HT1080 (cell line): ENCODE results near the gene RPL7A. TPM values are rescaled to one million over a fixed set of nuclear protein-coding genes. Genes with fewer than 3 reads are reported as not detected.

Experiments
- DNase-seq: peaks from one replicate; pipeline ENCODE4 v3.0.0-alpha.2; 2015; ENCODE audit warnings: low read depth
- total RNA-seq: library from RNA; depleted of rRNA; stranded (reverse); fragments of >200 nt; shearing (Covaris generic); gene quantifications from 2 replicates; pipeline ENCODE4 v1.2.3, GENCODE V29; 2014

Gene RPL7A
- total RNA-seq, 1 experiment from 2014 or later = 2,307 TPM

DNA sequence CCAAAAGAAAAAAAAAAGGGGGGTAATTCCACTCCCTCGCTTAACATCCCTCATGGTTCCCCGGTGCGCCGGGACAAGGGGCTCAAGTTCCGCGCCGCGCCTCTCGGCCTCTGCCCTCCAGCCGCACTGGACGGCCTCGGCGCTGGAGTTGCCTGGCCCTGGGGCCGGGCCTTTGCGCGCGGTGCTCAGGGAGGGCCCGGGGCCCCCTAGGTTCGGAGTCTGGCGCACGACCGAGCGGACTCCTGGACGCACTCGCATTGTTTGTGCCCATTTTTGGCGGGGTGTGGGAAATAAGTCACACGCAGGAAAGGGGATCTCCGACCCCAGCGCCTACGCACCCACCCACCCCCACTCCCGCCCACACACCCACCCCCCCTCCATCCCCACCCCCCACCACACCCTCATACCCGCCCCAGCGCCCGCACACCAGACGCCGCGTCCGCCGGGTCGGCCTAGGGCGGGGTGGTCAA, 468 bp upstream of the RPL7A start:
- DNase-seq = peak; percentile 46

DNA sequence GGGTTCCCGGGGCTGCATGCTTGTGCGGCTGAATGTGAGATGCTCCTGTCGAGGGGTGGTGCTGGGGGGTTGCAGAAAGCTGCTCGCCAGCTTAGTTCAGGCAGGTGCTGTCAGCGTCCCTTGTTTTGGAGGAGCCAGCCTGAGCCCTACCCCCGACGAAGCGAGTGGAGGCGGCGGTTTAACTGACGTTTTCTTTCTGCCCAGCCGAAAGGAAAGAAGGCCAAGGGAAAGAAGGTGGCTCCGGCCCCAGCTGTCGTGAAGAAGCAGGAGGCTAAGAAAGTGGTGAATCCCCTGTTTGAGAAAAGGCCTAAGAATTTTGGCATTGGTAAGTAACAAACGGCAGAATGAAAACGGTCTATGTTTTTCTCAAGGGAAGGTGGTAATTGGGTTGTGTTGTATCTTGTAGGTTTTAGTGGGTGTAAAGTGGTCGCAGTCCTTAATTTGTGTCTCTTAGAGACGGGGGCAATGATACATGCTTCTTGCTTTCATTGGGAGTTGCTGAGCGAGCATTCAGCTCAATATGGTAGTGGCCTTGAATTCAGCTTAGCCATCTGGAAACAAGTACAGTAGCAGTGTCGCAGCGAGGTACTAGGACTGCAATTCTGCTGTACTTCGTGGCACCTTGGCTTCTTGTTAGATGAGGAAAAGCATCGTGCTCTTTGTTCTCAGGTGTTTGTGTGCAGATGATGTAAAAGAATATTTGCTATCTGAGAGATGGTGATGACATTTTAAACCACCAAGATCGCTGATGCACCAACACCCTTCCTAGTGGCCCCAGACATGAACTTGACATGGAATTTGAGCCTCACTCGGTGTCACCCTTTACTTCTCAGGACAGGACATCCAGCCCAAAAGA, 928 bp downstream of the RPL7A start:
- DNase-seq = no peak

DNA sequence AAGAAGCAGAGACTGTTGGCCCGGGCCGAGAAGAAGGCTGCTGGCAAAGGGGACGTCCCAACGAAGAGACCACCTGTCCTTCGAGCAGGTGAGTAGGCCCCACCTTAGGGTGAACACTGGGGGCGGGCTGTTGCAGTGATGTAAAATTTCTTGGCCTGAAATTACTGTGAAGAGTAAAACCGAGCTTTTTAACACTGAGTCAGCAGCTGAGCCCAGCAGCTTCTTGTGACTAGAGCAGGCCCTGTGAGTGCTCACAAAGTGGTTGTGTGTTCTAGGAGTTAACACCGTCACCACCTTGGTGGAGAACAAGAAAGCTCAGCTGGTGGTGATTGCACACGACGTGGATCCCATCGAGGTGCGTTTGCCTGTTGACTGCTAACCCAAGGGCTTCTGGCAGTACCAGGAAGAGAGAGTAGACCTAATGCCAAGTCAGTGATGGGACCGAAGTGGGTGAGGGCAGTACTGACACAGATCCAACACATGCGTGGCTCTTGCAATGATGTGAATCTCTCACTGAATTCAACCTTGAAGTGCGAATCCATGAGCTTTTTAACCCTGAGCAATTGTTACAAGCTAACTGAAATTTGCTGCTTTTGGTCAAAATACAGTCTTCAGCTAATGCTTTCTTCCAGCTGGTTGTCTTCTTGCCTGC, 2.1 kb downstream of the RPL7A start:
- DNase-seq = no peak

DNA sequence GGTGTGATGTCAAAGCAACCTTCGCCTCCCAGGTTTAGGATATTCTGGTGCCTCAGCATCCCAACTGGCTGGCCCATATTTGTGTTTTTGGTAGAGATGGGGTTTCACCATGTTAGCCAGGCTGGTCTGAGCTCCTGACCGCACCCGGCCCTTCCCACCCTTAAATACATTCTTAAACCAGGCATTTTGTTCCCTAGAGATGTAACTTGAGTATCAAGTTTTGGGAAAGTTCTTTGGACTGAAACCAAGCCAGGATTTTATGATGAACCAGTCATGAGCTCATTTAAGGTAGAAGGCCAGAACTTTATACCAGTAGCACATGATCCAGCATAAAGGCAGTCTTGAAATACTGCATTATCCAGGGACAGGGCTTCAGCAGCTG, 3.5 kb downstream of the RPL7A start:
- no peak for DNase-seq

DNA sequence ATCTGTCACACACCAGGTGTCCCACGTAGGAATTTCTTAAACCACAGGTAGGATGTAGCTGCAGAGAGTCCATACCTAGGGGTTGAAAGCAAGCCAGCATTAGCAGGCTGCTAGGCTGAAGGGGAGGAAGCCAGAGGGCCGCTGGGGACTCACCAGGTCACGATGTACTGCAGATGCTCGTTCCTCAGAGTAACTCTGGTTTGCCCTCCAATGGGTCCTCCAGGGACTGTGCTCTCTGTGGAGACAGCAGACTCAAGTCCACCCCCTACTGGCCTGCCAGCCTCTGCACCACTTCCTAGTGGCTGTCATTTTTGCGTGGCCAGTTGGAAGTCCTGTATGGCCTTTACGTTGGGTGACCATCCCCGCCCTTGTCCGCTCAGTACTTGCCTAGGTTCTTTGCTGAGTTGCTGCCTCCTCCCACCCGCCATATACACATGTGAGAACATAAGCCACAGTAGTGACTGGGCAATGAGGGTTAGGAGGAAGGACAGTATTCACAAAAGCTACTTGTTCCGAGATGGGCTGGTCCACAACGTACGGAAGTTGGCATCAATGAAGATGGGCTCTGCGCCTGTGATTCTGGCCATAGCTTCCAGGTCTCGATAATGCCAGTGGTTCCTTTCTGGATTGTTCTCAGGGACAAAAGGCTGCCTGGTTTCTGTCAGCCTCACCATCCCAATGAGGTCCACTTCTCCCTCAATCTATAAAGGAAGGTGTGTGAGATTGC, 4.1 kb downstream of the RPL7A start:
- DNase-seq = peak; percentile 72

DNA sequence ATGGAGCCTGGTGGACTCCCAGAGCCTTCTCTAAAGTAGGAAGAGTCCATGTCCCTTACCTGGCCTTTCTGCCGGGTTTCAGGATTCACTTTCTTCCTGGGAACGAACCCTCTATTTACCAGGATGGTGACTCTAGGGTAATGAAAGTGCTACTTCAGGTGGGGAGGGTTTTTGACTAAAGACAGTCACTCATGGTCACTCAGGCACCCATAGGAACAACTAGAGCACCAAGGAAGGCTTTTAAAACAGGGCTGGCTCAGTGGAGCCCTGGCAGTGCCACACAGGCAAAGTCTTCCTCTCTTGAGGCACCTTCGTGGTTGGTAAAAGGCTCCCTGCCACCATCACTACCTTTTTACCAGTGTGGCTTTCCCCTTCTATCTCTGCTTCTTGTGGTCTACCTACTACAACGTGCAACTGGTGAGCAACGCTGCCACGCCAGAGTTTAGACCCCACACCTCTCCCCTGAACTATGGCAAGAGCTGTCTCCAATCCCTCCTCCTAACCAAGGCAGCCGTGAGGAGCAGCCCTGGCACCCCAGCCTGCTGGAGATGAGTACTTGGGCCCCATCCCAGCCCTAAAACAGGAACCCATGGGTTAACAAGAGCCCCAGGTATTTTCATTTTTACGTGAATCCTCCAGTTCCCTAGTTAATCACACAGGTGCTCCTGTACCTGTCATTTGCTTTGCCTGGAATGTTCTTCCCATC, 4.8 kb downstream of the RPL7A start:
- no peak for DNase-seq

DNA sequence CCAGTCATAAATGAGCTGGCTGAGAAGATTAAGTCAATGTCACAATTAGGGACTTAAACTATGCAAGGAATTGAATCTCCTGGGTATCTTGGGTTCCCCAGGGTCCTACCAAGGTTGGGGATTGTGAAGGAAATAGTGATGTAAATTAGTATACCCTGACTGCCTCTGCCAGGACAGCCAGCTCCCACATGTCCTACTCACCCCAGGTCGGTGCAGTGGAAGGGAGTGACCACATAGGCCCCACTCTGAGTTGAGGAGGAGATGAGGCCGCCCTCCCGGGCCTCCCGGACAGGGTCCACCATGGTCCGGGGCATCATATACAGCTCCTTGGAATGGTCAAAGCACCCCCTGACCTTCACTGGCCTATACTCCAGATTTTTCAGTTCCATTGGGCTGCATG, 5.5 kb downstream of the RPL7A start:
- DNase-seq = no peak

DNA sequence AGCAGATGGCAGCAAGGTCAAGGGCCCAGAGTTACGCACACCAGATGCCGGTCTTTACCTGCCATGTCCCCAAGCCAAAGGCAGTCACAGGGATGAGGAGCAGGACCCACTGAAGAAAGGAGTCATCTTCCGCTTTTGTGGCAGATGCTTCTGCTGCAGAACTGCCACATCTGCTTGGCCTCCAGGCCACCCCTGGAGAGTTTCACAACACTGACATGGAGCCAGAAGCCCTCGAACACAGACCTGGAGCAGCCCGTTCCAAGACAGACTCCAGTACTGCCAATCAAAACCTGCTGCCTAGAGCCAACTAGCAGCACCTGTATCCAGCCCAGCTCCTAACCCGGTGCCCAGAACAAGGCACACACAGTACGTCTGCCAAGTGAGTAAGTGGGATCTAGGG, 6.7 kb downstream of the RPL7A start:
- no peak for DNase-seq

DNA sequence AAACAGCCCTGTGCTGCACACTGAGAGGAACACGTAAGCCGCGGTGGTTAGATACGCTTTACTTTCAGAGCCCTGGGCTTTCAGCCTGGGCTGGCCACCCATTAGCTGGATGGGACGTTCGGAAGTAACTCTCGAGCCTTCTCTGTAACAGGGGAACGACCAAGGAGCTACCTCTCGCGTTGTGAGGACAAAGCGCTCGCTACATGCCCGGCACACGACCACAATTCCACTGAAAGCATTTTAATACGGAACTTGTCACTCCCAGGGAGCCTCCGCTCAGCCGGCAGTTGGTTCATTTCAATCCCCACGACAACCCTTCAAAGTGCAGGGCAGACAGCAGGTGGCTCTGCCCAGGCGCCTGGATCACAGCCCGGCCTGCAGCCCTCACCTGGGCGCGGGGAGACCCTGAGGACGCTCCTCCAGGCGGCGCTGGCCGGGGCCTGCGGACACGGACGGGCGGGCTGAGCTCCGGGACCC, 7.9 kb downstream of the RPL7A start:
- DNase-seq = no peak

DNA sequence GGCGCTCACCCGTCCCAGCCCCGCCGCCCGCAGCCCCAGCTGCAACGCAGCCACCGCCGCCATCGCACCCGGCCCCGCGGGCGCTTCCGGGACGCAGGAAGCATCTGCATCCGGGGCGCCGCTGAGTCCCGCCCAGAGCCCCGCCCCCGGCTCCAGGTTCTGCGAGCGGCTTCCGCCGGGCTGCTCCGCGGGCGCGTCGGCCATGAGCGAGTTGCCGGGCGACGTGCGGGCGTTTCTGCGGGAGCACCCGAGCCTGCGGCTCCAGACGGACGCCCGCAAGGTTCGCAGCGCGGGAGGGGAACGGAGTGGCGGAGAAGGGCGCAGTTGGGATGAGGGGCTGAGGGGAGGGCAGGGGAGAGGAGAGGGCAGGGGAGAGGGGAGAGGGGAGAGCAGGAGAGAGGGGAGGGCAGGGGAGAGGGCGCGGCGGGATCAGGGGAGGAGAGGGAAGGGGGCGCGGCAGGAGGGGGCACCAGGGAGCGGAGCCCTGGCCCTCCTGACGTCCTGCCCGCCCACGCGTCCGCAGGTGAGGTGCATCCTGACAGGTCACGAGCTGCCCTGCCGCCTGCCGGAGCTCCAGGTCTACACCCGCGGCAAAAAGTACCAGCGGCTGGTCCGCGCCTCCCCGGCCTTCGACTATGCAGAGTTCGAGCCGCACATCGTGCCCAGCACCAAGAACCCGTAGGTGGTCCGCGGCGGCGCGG, 8.5 kb downstream of the RPL7A start, which contains the start of the genes SURF1 and SURF2:
SURF1 (minus strand) TSS at position 97 of the 701 bp plus-strand sequence; CDS start at position 63, 34 bp downstream.
SURF2 (plus strand) TSS at position 160 of the 701 bp plus-strand sequence; CDS start at position 203, 43 bp downstream.
- peak; percentile 65 for DNase-seq

DNA sequence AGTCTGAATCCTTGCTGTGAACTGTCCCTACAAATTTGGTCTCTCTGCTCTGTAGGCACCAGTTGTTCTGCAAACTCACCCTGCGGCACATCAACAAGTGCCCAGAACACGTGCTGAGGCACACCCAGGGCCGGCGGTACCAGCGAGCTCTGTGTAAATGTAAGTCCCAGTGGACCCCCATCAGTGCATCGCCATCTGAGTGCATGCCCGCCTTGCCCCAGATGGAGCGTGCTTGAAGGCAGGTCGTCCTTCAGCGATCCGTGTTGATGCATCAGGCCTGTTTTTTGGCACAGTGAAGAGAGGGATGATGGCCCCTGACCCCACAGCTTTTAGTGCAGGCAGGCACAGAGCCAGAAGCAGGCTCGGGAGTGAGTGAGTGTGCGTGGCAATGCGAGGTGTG, 9.6 kb downstream of the RPL7A start:
- DNase-seq = no peak

DNA sequence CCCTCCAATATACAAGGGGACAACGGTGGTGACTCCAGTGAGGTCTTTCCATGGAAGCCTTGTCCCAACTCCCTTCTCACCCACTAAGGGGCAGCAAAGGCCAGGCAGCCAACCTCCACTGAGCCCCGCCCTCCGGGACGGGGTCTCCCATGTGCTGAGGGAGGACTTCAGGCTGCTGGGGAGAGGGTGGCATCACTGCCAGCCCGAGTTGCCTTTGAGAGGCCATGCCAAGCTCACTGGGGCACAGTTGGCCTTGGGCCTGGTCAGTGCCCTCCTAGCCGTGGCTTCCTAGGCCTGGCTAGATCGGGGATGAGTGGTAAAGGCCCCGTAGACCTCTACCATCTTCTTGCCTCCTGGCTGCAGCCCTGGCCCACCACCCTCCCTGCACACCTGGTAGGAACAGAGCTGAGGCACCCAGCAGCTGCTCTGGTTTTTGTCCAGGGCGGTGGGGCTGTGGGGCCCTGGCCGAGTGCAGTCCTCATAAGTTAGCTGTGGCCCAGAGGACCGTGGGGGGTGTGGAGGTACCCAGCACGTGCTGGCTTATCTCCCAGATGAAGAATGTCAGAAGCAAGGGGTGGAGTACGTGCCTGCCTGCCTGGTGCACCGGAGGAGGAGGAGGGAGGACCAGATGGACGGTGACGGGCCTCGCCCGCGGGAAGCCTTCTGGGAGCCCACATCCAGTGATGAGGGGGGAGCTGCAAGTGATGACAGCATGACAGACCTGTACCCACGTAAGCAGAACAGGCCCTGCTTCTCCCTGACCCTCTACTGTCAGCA, 11.6 kb downstream of the RPL7A start:
- no peak for DNase-seq

DNA sequence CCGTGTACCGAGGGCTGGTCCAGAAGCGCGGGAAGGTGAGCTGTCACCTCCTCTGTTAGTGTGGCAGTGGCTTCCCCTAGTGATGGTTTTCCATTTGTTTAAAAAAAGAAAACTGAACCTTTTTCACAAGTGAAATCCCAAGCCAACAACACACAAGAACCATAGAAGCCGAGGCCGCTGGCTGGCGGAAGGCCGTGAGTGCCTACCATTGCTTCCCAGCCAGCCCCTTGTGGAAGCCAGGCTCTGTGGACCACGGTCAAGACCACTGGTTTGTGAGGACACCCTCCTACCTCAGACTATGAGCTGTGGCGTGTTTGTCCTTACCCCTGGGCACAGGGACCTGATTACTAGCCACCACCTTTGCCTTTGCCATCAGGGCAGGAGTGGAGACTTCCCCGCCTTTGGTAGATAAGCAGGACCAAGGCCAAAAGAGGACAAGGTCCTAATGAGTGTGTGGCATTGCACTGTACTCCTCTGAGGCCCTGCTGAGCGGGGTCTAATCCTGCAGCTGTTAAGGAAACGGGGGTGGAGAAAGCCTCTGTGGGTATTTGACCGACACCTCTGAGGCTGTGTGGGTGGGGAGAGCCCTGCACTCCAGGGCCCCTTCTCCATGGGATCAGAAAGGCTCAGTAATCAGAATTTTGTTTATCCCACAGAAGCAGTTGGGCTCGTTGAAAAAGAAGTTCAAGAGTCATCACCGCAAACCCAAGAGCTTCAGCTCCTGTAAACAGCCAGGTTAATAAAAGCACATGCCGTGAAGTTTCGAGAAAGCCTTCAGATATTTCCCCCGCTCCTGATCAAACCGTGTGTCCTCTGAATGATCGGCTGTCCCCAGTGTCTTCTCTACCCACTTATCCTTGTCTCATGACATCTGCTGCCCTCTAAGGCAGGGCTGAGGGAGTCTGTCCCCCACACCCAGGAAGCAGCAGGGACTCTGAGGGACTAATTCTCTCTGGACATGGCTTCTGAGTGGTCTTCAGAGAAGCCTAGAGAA, 12.7 kb downstream of the RPL7A start:
- no peak for DNase-seq

DNA sequence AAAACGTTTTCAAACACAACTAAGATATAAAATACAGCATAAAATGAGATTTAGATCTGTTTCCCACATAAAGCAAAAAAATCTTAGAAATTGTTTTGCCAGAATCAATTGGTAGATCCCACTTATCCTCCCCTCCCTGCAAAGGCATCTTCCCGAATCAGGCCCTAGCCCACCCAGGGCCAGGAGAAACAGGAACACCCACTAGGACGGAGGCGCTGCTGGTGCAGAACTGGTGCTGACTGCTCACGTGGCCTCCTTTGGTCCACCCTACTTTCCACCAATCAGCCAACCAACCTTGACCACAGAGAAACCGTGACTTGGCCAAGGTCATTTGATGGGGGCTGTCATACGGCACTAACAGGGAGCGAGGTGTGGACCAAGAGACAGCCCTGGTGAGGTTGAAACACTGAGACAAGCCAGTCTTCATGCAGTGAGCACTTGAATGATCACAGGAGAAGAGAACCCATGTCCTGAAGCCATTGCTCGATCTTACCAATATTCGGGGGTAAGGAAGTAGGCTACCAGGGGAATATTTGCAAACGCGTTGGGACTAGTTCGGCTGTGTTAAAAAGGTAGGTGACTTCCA, 13.6 kb downstream of the RPL7A start:
- no peak for DNase-seq

DNA sequence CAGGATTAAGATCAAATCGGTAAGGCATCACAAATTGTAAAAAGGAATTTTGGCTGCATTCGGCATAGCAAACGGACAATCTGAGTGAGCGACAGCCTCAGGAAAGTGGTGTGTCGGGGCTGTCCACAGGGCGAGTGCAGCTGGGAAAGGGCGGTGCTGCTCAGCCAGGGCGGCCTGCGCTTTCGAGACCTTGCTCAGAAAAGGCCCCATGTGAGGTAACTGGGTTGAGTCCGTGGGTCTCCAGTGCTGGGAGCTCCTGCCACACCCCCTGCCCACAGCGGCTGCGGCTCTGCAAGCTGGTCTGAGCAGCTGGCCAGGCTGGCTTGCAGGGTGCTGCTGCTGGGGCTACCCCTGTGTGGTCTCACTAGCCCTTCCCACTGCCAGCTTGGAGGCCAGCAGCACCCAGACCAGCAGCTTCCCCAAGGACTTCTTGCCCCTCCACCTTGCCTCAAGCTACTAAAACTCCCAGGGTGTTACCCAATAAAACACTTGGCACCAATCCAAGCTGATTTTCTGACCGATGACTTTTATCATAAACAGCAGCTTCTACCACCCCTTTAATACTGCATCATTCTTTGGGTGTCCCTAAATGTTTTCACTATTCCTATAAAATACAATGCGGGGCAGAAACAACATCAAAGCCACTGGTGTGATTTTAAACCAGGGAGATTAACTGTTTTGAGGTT, 14.5 kb downstream of the RPL7A start:
- no peak for DNase-seq

DNA sequence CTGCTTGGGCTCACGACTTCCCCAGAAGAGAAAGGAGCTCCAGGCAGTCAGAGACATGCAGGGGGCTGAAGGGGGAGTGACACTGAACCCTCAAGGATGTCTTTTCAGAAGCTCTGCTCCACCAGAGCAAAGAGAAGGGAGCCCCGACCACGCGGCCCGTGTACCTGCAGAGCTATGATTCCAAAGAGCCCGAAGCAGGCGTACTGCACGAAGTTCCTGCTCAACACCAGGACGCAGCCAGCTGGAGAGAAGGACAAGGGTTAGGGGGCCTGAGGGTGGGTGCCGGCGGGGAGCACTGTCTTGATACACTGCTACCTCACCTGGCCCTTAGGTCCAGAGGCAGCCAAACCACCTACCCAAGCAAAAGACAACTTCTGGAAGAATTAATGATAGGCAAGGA, 18.4 kb downstream of the RPL7A start:
- no peak for DNase-seq

DNA sequence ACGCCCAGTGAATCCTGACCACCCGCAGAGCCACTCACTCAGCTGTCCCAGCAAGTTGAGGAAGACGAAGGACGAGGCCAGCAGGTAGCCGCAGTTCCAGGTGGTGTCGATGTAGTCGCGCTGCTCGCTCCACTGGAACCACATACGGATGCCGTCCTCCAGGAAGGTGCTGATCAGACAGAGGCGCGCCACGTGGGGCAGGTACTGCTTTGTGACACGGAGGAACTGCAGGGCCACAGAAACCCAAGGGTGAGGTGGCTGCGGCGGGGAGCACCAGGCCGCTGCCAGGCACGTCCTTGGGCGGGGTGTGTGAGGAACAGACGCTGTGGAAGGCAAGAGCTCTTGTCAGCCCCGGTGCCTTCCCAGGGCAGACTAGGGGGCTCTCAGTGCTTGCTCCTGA, 19.2 kb downstream of the RPL7A start:
- no peak for DNase-seq
